Fibroblast of lung (primary cell): ENCODE measurements around the gene PLEKHA5. TPM values are rescaled to one million over a fixed set of nuclear protein-coding genes. Genes with fewer than 3 reads are reported as not detected.

Source experiments
- DNase-seq, 2 donors: peaks; one replicate each; pipeline versions ENCODE4 v3.0.0 to v3.0.0-alpha.2; 2010; ENCODE audit warnings: low read depth in 2 of 2
- H2AFZ ChIP-seq: 2 replicates; pipeline ENCODE4 v1.5.1; 2012; ENCODE audit warnings: low read length, control low read depth, inconsistent platforms
- H3K27ac ChIP-seq: 2 replicates; pipeline ENCODE4 v1.5.1; 2011; ENCODE audit warnings: low read length, control low read depth; ENCODE audit not compliant: insufficient read depth
- H3K27me3 ChIP-seq: 2 replicates; pipeline ENCODE4 v1.5.1; 2011; ENCODE audit warnings: mild to moderate bottlenecking, low read length; ENCODE audit not compliant: control insufficient read depth, insufficient read depth
- H3K36me3 ChIP-seq: 2 replicates; pipeline ENCODE4 v1.5.1; 2011; ENCODE audit warnings: low read length; ENCODE audit not compliant: control insufficient read depth, insufficient read depth
- H3K4me1 ChIP-seq: 2 replicates; pipeline ENCODE4 v1.5.1; 2011; ENCODE audit warnings: low read length; ENCODE audit not compliant: control insufficient read depth, insufficient read depth; ENCODE audit errors: extremely low read depth
- H3K4me2 ChIP-seq: 2 replicates; pipeline ENCODE4 v1.5.1; 2011; ENCODE audit warnings: low read length, control low read depth; ENCODE audit not compliant: insufficient read depth; ENCODE audit errors: extremely low read depth
- H3K4me3 ChIP-seq, 4 experiments: fragments of 200-600 bp in 1 of 4; sonication (generic) in 1 of 4; replicated peaks in 1 of 4; 2 replicates each; pipeline ENCODE4 v1.5.1; 2011 to 2016; ENCODE audit warnings: low read length in 4 of 4, low read depth in 3 of 4, mild to moderate bottlenecking in 3 of 4, control low read depth in 2 of 4, inconsistent platforms in 1 of 4, mixed read lengths in 1 of 4; ENCODE audit not compliant: insufficient read depth in 1 of 4; ENCODE audit errors: control extremely low read depth in 1 of 4
- H3K79me2 ChIP-seq: 2 replicates; pipeline ENCODE4 v1.5.1; 2012; ENCODE audit warnings: mild to moderate bottlenecking, low read length, inconsistent platforms; ENCODE audit not compliant: control insufficient read depth, insufficient read depth
- H3K9ac ChIP-seq: 2 replicates; pipeline ENCODE4 v1.5.1; 2011; ENCODE audit warnings: mild to moderate bottlenecking, low read length, control low read depth; ENCODE audit not compliant: insufficient read depth
- H3K9me3 ChIP-seq: 2 replicates; pipeline ENCODE4 v1.5.1; 2012; ENCODE audit warnings: low read depth, low read length; ENCODE audit not compliant: control insufficient read depth, insufficient read depth
- H4K20me1 ChIP-seq: 2 replicates; pipeline ENCODE4 v1.5.1; 2011; ENCODE audit warnings: low read length; ENCODE audit not compliant: control insufficient read depth, insufficient read depth; ENCODE audit errors: extremely low read depth
- EZH2 ChIP-seq: IDR thresholded peaks from 2 replicates; pipeline ENCODE4 v1.5.1; 2012; ENCODE audit warnings: low read length, control low read depth, mild to moderate bottlenecking; ENCODE audit errors: missing control alignments
- polyA plus RNA-seq, 2 donors: library from polyadenylated mRNA; depleted of rRNA in 1 of 2; stranded (reverse) in 1 of 2; unstranded in 1 of 2; fragments of >200 nt; gene quantifications; 2 replicates each; pipeline ENCODE4 v1.2.1, GENCODE V29; 2011 to 2012; ENCODE audit warnings: missing spikeins in 1 of 2
- total RNA-seq: library from RNA; depleted of rRNA; stranded (reverse); fragments of >200 nt; gene quantifications from 2 replicates; pipeline ENCODE4 v1.2.1, GENCODE V29; 2014
- TF ChIP-seq, protein P1 (sequence below), 2 donors: IDR thresholded peaks in 1 of 2; conservative IDR thresholded peaks in 1 of 2; 1 replicate in 1 of 2; 2 replicates in 1 of 2; pipeline ENCODE4 v1.5.1; 2011 to 2012; ENCODE audit warnings: low read length in 2 of 2, control low read depth in 1 of 2, inconsistent platforms in 1 of 2, low read depth in 1 of 2, mild to moderate bottlenecking in 1 of 2

The PLEKHA5 gene
- total and polyA plus RNA-seq, 2 donors (not counting 1 experiment from before 2014, with no cell fraction given), result 15.5 to 50.4 TPM

- Histone ChIP-seq H3K4me2 (no peak overlapping the region), H4K20me1 (no peaks in the 10 kb centered on the region), H3K79me2 (no peaks in the 10 kb centered on the region), H3K9ac (no peak overlapping the region), H2AFZ (no peak overlapping the region), H3K36me3 (no peaks in the 10 kb centered on the region), H3K4me1 (no peaks in the 10 kb centered on the region), H3K4me3 (no peak overlapping the region), H3K27ac (no peak overlapping the region), H3K27me3 (no peaks in the 10 kb centered on the region), H3K9me3 (no peaks in the 10 kb centered on the region)
- TF ChIP-seq, protein P1, sequence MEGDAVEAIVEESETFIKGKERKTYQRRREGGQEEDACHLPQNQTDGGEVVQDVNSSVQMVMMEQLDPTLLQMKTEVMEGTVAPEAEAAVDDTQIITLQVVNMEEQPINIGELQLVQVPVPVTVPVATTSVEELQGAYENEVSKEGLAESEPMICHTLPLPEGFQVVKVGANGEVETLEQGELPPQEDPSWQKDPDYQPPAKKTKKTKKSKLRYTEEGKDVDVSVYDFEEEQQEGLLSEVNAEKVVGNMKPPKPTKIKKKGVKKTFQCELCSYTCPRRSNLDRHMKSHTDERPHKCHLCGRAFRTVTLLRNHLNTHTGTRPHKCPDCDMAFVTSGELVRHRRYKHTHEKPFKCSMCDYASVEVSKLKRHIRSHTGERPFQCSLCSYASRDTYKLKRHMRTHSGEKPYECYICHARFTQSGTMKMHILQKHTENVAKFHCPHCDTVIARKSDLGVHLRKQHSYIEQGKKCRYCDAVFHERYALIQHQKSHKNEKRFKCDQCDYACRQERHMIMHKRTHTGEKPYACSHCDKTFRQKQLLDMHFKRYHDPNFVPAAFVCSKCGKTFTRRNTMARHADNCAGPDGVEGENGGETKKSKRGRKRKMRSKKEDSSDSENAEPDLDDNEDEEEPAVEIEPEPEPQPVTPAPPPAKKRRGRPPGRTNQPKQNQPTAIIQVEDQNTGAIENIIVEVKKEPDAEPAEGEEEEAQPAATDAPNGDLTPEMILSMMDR (conservative IDR thresholded peaks at IDR 0.05 in 1 of 2, IDR thresholded peaks at IDR 0.05 in 1 of 2; ENCODE audit: low read depth in 1 of 2, low read length in 2 of 2), result no peak
- TF ChIP-seq EZH2, result no peak
- DNase-seq, result no peak
These were observed 73.5 kb downstream of the PLEKHA5 start for GRCh38 chr12:19203013-19203412.

DNA sequence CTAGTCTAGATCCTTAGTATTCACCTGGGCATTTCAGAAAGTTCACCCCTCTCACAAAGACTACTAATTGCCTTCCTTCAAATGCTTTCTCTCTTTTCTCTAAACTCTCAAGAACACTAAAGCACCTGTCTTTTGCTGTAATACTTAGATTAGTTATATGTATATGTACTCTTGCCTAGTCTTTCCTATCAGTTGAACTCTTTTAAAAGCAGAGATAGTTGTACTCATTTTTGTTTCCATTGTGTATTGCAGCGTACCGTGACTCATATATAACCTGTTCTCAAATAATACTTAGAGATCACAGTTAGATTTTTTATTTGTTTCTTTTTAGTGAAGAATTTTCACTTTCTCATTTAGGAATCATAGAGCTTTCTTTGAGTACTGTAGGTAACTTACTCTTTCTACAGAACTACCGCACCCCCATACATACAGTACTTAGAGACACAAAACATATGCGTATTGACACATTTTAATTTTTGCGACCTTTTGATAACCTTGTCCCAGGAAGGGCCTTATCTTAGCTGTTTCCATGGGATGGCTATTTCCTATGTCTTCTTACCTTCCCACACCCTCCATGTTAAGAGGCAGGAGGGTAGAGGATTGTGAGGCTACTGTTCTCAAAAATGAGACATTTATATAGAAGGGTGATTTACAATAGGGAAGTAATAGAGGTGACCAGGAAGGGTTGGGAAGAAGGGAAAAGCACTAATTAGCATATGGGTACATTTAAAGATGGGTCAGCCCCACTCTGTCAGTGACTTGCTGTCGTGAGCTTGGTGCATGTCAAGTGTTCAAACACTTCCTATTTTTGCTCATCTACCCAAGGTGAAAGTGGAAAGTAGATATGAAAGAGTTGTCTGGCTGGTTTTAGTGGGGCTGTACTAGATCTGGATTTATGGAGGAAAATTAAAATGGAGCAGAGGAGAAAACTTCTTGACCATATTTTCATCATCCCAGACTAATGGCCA, 74.3 kb downstream of the PLEKHA5 start:
- no peak for DNase-seq
- no peaks in the 10 kb centered on the region for H3K79me2 ChIP-seq
- TF ChIP-seq, protein P1 (conservative IDR thresholded peaks at IDR 0.05 in 1 of 2, IDR thresholded peaks at IDR 0.05 in 1 of 2; ENCODE audit: low read depth in 1 of 2, low read length in 2 of 2), result no peak
- TF ChIP-seq EZH2, result no peak
- no peaks in the 10 kb centered on the region for H3K36me3 ChIP-seq
- no peaks in the 10 kb centered on the region for H3K4me1 ChIP-seq
- H3K4me2 ChIP-seq, result no peak overlapping the region
- H4K20me1 ChIP-seq, result no peaks in the 10 kb centered on the region
- H3K27ac ChIP-seq, result no peak overlapping the region
- H3K27me3 ChIP-seq, result no peaks in the 10 kb centered on the region
- no peak overlapping the region for H2AFZ ChIP-seq
- no peak overlapping the region for H3K4me3 ChIP-seq
- H3K9me3 ChIP-seq, result no peaks in the 10 kb centered on the region
- no peak overlapping the region for H3K9ac ChIP-seq

DNA sequence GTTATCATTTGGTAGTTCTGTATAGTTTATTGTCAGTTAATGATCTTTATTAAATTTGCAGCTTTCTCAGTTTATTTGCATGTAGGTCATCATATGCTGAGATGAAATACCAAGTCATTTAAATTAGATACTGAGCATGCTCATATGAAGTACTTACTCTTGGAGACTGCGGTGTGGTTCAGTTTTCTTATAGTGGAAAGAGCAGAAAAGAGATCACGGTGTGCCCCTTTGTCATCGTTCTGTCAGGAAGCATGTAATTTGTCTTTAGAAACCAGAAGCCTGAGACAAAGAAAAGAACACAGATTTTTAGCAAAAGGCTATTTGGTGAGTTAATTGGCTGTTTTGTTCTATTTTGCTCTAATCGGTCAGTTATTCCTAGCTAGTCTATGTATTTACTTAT, 75.6 kb downstream of the PLEKHA5 start:
- H3K27me3 ChIP-seq, result no peaks in the 10 kb centered on the region
- no peak for DNase-seq
- no peaks in the 10 kb centered on the region for H3K4me1 ChIP-seq
- no peak overlapping the region for H3K9ac ChIP-seq
- TF ChIP-seq EZH2, result no peak
- TF ChIP-seq, protein P1 (conservative IDR thresholded peaks at IDR 0.05 in 1 of 2, IDR thresholded peaks at IDR 0.05 in 1 of 2; ENCODE audit: low read depth in 1 of 2, low read length in 2 of 2), result no peak
- no peaks in the 10 kb centered on the region for H4K20me1 ChIP-seq
- H3K27ac ChIP-seq, result no peak overlapping the region
- H3K9me3 ChIP-seq, result no peaks in the 10 kb centered on the region
- H3K4me3 ChIP-seq, result peak overlapping the region in 1 of 4 experiments; percentile 15
- no peak overlapping the region for H2AFZ ChIP-seq
- peak overlapping the region; percentile 10 for H3K4me2 ChIP-seq
- H3K36me3 ChIP-seq, result no peaks in the 10 kb centered on the region
- H3K79me2 ChIP-seq, result no peaks in the 10 kb centered on the region
